T-helper 22 cell (primary cell): ENCODE data around the gene MTX3.

ENCODE experiments used
- DNase-seq: peaks from one replicate; pipeline ENCODE4 v3.0.0-alpha.2; 2020; ENCODE audit warnings: low read depth

Gene MTX3, protein sequence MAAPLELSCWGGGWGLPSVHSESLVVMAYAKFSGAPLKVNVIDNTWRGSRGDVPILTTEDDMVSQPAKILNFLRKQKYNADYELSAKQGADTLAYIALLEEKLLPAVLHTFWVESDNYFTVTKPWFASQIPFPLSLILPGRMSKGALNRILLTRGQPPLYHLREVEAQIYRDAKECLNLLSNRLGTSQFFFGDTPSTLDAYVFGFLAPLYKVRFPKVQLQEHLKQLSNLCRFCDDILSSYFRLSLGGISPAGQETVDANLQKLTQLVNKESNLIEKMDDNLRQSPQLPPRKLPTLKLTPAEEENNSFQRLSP

DNA sequence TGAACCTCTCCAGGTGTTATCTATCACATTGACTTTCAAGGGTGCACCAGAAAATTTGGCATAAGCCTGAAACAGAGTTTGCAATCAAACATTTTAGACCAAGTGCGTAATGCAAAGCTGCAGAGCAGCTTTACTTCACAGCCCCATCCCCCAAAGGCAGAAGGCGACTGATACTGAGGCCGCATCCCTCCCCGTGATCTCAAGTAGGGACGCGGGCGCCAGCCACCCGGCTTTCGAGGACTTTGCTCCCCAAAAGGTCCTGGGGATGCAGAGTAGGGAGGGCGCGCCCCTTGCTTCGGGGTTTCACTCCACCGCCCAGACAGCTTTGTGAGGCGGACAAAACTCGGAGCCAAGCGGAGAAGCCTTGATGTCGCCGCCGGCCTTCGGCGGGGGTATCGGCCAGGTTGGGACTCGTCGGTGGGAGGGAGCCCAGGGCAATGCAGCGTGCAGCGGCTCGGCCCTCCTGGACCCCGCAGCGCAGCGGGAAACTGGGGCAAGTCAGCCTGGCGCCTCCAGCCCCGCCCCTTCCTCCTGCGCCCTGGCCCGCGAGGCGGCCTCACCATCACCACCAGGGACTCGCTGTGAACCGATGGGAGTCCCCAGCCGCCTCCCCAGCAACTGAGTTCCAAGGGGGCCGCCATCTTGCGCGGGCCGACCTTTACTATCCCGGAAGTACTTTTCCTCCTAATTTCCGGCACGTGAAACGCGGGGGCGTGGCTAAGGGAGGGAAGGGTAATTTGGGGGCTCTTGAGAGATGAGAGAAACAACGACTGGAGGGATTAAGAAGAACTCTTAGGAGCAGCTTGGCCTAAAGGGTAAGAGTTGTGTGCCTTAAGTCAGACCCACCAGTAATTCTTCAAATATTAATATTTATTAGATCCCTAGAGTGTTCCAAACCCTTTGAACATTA is at the start of gene MTX3:
Gene MTX3, minus strand, starts transcription at position 665 of the 910 bp plus-strand sequence. Its CDS starts 24 bp downstream, at position 641.
- peak; percentile 73 for DNase-seq

DNA sequence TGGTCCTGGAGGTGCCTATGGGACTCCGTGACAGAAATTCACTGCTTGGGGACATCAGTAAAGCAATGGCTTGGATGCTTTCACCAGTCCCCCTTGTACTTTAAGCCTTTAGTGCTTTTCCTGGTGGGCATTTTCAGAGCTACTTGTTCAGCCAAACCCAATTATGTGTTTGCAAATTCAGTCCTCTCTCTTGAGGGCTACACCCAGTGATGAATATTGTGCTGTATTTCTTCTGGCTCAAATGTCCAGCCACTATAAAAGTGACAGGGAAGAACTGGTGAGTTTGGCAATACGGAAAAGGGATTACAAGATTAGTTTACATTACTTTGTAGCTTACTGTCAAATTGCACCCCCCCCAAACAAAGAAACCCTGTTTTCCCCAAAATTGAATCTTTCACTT is 48.6 kb upstream of the MTX3 start:
- no peak for DNase-seq

DNA sequence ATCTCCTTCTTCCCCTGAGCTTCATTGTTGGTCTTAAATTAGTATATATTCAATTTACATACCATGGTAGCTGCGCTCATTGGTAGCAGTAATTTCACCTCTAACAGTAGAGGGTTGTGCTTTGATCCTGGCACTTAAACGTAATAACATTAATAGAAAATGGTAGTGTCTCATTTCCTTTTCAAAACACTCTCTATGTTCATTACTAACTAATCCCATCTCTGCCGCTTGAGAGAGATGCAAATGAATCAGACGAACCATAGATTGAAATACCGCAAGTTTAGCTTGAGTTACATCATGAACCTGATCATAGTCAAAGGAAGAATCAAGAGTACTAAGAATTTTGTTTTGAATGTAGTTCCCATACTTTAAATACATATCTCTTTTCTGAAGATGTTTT is 46.3 kb upstream of the MTX3 start:
- DNase-seq = no peak

DNA sequence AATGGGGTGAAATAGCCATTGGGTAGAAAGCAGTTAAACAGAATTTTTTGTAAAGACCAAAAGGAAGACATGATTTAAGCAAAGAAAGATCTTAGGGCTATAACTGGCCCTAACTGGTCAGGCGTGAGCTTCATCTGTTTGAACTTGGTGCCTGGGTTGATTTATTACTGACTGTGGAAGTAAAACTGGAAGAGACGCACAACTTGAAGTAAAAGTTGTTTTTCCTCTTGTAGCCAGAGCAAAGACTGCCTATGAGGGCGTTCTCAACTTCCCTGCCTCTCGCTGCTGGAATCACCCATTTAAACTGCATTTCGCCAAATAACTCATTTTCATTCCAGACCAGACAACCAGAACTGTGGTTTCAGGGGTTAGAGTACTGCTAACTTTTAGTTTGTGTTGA is 45.6 kb upstream of the MTX3 start:
- DNase-seq = no peak

DNA sequence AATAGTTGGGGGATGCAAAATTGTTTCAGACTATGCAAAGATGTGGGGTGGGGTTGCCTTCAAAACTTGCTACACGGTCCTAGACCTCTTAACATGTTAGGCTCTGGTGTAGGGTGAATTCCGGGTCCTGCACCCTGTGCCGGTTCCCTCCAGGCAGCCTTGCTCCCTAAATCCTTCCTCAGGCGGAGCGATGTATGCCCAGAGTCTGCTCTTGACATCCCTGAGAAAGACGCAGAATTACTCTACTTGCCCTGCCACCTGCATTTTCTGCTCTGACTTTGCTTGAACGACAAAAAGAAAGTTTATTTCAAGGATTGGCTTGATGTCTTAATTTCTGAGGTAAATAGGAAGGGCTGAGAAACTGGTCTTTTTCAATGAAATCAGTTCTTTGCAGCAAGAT is 44.8 kb upstream of the MTX3 start:
- DNase-seq = no peak

DNA sequence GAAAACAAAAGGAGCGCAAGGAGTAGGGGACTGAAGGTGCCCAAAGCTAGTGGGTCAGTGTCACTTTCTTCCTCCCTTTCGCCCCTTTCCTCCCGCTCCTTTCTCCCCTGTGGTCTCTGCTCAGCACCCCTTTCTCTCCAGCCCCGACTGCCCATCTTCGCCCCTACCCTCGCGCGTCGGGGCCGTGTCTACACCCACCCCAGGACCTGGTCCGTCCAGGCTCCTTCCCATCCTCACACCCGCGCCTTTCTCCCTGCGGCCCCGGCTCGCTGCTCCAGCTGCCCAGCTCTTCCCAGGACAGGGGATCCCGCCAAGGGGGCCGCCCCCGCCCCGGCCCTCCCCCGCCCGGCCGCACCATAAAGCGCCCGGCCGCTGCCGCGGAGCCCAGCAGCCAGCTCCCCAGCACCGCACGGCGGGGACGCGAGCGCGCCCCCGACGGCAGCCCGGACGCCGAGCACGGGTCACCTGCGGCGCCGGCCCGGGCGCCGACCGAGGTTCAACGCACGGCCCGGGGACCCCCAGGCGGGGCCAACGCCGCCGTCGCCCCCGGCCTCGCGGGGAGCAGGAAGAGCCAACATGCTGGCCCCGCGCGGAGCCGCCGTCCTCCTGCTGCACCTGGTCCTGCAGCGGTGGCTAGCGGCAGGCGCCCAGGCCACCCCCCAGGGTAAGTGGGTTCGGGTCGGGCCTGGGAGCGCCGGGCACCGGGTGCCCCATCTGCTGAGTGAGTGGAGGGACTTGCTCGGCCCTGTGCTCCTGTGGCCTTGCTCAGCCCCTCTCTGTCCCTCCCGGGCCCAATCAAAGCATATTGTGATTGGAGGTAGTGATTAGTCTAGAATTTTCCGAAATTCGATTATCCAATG is 44.1 kb upstream of the MTX3 start, which contains the start of gene THBS4:
Gene THBS4, plus strand, starts transcription at position 387 of the 860 bp plus-strand sequence. Its CDS starts 190 bp downstream, at position 577.
- no peak for DNase-seq

DNA sequence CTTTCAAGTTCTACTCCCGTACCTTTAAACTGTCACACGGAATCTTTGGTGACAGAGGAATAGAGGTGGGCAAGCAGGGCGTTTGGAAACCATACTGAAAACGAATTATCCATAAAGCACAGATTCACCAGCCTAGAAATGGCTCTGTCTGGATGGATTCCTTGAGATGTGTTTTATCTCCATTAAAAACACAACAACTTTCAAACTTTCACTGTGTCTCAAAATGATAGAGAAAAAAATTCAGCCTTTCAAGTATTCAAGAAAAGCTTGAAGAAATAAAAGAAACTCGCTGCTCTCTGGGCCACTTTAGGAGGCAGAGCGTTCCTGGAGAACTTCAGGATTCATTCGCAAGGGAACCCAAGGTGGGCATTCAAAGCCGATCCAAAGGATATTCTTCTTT is 43.5 kb upstream of the MTX3 start:
- no peak for DNase-seq

DNA sequence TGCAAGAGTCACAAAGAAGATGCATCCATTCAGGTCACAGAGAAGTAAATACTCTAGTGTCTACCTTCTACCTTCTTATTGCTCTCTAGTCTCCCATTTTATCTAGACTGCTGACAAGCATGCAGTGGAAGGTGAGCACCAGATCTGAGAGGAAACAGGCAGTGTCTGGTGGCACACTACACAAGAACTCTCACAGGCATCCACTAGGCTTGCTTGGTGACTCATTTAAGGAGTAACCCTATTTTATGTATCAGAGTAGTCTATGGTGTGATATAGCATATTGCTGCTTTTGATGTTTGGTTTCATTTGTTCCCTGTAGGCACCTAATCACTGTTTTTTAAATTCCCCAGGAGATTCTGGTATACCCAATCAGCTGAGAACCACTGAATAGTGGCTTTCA is 42.5 kb upstream of the MTX3 start:
- DNase-seq = no peak

DNA sequence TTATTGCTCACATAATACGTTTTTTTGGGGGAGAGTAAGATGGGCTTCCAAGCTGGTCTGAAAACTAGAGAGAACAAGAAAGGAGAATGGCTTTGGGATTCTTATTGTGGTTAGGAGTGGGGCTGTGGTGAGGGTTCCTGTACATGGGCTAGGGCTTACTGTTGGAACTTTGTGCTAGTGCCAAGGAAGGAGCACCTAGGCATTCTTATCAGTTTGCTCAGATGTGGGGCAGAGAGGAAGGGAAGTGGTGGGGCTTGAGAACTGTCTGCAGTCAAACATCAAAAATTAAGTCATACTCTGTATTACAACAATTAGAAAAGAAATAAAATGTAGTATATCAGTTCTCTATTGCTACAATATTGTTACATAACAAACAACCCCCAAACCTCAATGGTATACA is 40.0 kb upstream of the MTX3 start:
- no peak for DNase-seq

DNA sequence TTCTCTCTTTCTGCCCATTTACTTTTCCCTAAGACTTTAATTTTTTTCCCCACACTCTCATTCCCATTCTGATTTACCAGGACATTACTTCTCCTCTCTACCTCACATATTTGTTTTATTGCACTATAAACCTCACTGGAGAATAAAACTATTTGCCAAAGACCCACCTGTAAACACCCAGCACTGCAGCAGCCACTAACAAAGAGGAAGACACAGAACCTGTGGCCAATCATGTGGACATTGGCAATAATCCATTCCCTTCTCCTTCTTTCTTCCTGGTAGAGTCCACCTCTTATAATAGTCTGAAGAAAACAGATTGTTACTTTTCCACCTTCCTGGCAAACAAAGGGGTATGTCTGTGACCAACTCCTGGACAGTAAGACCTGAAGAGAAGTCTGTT is 35.8 kb upstream of the MTX3 start:
- DNase-seq = no peak

DNA sequence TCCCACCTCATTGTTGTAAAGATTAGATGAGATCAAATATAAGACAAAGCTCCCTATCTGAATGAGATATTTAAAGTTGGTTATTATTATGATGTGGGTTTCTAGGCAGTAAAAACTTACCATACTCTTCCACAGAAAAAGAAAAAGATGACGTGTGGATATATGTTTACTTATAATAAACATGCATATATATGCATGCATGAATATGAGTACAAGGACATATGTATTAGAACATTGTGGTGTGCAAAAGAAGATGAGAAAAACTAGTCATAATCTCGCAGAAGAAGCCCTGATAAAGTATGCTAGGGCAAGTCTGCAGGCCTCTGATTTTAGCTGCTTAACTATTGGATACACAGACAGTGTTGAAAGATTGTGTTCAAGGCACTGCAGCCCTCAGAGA is 34.0 kb upstream of the MTX3 start:
- no peak for DNase-seq

DNA sequence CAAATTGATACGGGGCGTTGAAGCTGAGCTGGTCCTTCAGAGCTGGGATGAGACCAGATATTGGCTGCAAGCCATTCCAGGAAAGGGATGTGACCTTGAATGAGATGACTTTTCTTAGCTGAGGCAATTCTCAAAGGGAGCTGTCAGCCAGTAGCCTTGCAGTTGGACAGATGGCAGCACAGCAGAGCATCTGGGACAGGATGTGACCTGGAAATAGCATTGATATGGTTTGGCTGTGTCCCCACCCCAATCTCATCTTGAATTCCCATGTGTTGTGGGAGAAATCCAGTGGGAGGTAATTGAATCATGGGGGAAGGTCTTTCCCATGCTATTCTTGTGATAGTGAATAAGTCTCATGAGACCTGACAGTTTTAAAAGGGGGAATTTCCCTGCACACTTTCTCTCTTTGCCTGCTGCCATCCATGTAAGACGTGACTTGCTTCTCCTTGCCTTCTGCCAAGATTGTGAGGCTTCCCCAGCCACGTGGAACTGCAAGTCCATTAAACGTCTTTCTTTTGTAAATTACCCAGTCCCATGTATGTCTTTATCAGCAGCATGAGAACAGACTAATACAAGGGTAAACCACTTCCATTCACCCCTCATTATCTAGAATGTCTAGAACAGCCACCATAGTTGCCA is 19.8 kb upstream of the MTX3 start:
- DNase-seq = no peak

DNA sequence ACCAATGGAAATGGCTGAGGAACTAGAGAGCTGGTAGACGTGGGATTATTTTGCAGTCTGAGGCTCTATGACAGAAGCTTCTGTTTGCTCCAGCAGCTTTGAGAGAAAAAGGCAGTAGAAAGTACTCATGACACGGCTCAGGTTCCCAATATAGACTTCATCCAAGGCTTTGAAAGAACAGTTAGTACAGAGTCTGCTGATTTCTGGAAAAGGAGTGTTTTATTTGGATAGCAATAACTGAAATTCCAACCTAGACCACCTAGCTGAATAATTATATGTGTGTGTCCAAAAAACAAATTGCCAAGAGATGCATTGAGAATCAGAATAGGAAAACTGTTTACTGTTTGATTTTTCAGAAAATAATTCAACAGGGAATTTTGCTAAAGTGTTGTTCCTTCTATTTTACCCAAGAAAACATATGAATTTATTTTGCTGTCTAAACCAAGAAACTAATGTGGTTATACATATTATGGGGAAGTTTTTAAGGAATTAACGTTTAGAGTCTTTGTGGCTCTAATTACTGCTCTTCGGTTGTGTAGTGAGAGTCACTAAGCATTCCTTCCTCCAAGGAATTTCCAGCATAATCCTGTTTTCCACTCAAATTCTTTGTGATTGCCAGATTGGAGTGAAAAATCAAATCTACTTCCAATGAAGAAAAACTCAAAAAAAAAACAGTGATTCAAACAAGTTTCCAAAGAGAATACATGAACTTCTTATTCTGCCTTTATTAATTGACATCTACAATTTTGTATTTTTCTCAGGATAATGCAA is 18.1 kb upstream of the MTX3 start:
- no peak for DNase-seq

DNA sequence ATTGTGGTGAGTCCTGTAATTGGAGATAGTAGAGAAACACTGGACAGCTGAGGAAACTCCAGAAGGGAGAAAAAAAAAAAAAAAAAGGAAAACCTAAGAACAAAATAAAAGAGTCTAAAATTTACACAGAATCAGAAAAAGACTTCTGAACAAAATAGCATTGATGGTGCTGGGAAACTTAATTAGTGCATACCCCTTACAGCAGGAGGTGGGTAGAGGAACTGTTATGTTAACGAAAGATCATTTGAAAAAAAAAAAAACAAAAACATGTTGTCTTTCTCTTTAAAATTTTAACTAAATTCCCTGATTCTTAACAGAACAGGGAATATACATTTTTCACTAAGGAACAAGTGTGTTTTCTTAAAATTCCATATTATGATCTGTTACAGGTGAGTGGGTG is 11.6 kb upstream of the MTX3 start:
- DNase-seq = no peak

DNA sequence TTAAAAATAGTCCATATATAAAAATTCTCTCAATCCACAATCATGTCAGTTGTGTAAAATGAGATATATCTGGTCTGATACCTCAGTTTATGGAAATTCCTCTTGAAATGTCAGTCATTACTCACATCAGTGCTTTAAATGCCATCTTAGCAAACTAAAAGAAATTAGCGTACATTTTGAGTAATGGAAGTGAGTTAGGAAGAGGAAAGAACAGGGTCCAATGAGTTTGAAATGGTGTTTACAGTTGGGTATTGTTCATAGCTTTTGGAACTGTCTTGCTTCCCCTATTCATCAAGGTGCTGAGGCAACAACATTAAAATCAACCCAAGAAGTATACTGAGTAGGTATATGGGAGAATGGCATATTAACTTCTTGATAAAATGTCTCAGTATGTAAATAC is 8.7 kb upstream of the MTX3 start:
- DNase-seq = no peak

DNA sequence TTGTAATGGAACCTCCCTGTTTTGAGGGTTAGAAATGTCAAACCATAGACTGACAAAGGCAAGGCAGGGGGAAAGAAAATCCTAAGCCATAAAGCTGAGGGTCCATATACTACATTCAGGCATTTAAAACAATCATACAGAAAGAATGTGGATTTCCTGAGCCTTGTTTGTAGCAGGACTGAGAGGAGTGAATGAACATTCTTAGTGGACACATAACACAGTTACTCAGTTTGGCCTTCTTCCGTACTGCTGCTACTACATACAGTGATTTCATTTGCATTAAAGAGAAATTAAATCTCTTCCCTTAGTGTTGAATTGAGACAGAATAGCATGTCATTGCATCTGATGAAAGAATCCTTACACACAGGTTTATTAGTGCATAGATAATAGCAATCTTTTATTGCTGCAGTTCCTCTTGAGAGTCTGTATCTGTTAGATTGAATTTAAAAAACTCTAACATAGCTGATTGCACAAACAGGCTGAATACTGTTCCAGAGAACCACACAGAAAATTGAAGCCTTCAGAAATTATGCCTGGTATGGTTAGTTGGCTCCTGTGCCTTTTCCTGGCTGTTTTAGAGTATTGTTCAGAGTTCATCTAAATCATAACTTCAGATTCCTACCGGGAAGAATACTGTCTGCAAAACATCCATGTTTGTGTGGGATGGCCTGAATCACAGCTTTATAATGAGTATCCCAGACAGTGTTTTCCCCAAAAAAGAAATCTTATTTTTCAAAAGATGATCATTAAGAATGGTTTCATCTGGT is 2.0 kb upstream of the MTX3 start:
- DNase-seq = no peak

DNA sequence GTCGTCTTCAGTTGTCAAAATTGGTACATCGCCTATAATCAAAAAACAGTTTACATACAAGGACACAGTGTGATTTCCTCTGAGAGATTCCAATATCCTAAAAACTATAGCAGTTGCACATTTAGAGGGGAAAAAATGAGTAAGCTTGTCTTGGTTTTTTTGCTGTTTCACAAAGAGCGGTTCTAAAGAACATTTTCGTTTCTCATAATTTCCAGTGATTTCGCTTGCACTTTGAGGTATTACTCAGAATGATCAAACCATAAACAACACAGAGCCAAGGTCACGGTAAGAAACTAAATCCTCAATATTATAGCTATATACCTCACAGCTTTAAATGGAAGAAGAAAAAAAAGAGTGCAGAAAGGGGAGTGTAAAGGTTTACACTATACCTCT is 861 bp downstream of the MTX3 start:
- DNase-seq = no peak

DNA sequence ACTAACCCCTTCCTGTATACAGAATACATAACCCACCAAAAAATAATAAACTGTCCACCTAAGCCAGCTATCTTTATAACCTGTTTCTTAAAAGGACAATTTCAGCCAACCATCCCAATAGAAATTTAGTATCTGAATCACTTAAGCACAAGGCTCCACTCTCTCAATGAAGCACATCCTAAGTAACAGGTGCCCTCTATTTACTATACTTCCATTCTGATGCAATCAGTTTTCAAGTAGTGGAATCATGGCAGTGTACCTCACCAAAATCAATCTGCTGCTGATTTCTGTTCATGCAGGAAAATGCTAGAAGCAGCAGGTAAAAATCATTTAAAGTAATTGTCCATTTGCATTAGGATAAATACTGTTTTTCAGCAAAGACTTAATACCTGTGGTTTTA is 4.8 kb downstream of the MTX3 start:
- DNase-seq = no peak

DNA sequence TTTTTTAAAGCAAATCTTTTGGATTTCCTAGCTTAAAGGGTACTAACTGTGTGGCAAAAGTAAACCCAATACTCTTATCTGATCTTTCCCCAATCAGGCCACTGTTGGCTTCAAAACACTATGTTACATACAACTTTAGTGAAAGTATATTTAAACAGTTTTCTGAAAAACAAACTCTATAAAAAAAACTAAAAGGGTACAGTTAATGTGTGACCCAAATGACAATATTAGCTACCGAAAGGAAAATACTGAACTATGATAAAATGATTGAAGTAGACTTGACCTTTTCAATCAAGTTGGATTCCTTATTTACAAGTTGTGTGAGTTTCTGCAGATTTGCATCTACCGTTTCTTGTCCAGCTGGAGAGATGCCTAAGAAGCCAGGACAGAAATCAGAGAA is 5.8 kb downstream of the MTX3 start:
- no peak for DNase-seq

DNA sequence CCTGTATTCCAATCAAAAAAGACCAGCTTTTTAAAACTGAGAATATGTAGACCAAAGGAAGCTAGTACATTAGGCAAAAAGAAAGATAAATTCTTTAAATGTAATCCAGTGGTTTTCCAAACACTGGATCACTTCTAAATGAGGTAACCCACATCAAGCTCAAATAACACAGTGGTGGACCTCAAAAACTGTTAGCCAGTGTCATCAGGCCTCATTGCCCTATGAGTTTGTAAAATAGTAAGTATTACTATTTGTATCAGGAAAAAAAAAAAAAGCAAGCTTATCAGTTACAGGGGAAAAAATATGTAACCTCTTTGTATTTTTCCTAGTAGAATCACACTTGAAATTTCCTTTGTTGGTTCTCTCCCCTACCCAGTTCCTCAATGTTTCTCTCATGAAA is 6.7 kb downstream of the MTX3 start:
- DNase-seq = no peak
